ENCODE data around the gene ARHGEF16.

Gene ARHGEF16

GRCh38 chr1:3483380-3483779 lies 28.9 kb downstream of the ARHGEF16 start:
- DNase-seq (ENCODE audit: low read depth), result no peak
- no peak overlapping the region for H3K4me3 ChIP-seq (ENCODE audit: low read length)
- no peak for TF ChIP-seq CTCF (IDR thresholded peaks at IDR 0.05; ENCODE audit: insufficient read depth, low read depth, low read length, missing control alignments)

- H3K4me3 ChIP-seq (ENCODE audit: low read length), result no peak overlapping the region
- peak; percentile 90 for TF ChIP-seq CTCF (IDR thresholded peaks at IDR 0.05; ENCODE audit: insufficient read depth, low read depth, low read length, missing control alignments)
- peak; percentile 48 for DNase-seq (ENCODE audit: low read depth)
Measured at GRCh38 chr1:3483801-3484444, 29.5 kb downstream of the ARHGEF16 start.

GRCh38 chr1:3485016-3485415 lies 30.6 kb downstream of the ARHGEF16 start:
- no peak for DNase-seq (ENCODE audit: low read depth)
- H3K4me3 ChIP-seq (ENCODE audit: low read length), result no peak overlapping the region
- no peak for TF ChIP-seq CTCF (IDR thresholded peaks at IDR 0.05; ENCODE audit: insufficient read depth, low read depth, low read length, missing control alignments)

GRCh38 chr1:3488432-3488831 lies 34.0 kb downstream of the ARHGEF16 start:
- TF ChIP-seq CTCF (IDR thresholded peaks at IDR 0.05; ENCODE audit: insufficient read depth, low read depth, low read length, missing control alignments), result no peak
- H3K4me3 ChIP-seq (ENCODE audit: low read length), result no peak overlapping the region
- no peak for DNase-seq (ENCODE audit: low read depth)

- TF ChIP-seq CTCF (IDR thresholded peaks at IDR 0.05; ENCODE audit: insufficient read depth, low read depth, low read length, missing control alignments), result no peak
- H3K4me3 ChIP-seq (ENCODE audit: low read length), result no peak overlapping the region
- no peak for DNase-seq (ENCODE audit: low read depth)
Measured at GRCh38 chr1:3490046-3490745, 35.7 kb downstream of the ARHGEF16 start.

- H3K4me3 ChIP-seq (ENCODE audit: low read length), result no peak overlapping the region
- peak; percentile 48 for DNase-seq (ENCODE audit: low read depth)
- peak; percentile 88 for TF ChIP-seq CTCF (IDR thresholded peaks at IDR 0.05; ENCODE audit: insufficient read depth, low read depth, low read length, missing control alignments)
Measured at GRCh38 chr1:3491291-3492246, 37.1 kb downstream of the ARHGEF16 start.
